IPS DF 6.9 (cell line): Measurements from ENCODE around the gene TUBGCP6.

Experiments used
- DNase-seq: peaks from one replicate; pipeline ENCODE4 v3.0.0-alpha.2; 2013; ENCODE audit warnings: low read depth, low spot score
- H3K27ac ChIP-seq: one replicate; pipeline ENCODE4 v1.5.1; 2013; ENCODE audit warnings: low read length, control low read depth
- H3K27me3 ChIP-seq: 2 replicates; pipeline ENCODE4 v1.6.1; 2013; ENCODE audit warnings: mild to moderate bottlenecking, low read length; ENCODE audit not compliant: control insufficient read depth, insufficient read depth
- H3K36me3 ChIP-seq: 2 replicates; pipeline ENCODE4 v1.6.1; 2013; ENCODE audit warnings: low read length; ENCODE audit not compliant: control insufficient read depth, insufficient read depth
- H3K4me1 ChIP-seq: 2 replicates; pipeline ENCODE4 v1.6.1; 2013; ENCODE audit warnings: low read length; ENCODE audit not compliant: control insufficient read depth, insufficient read depth
- H3K4me3 ChIP-seq: 2 replicates; pipeline ENCODE4 v1.5.1; 2013; ENCODE audit warnings: mild to moderate bottlenecking, low read length
- H3K9me3 ChIP-seq: 2 replicates; pipeline ENCODE4 v1.6.1; 2013; ENCODE audit warnings: low read length, inconsistent platforms; ENCODE audit not compliant: control insufficient read depth, insufficient read depth
- WGBS: extraction: QIAGEN DNeasy Blood & Tissue Kit; methylation state at CpG from one replicate; pipeline ENCODE4 v1.1.7; 2013; ENCODE audit warnings: mixed read lengths, missing lambda C conversion rate; ENCODE audit not compliant: insufficient read length, insufficient coverage; 5-methylcytosine and 5-hydroxymethylcytosine counted together

Gene TUBGCP6

DNA sequence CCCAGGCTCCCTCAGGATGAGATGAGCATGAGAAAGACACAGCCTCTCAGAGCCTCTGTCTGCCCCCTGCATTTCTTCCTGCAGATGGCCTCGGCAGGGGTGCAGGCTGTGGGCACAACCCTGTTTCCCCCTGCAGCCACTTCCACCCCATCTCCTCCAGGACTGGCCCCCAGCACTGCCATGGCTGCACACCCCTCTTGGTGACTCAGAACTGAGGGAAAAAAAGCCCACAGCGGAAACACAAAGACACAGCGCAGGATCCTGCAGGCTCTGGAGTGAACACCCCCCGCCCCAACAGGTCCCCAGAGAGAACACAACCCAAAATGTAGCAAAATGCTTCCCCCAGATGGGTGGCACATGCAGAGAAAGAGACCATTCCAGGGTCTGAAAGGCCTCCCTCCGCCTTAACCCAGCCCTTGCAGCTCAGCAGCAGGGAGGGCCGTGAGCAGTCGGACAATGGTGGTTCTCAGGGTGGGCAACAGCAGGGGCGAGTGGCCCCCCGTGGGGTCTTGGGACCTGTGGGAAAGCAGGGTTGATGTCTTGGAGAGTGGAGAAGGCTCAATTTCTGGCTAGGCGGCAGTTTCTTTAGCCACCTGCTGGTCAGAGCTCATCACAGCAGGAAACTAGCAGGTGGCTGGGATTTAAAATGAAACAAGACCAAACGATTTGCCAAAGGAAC, 8.0 kb downstream of the TUBGCP6 start:
- H3K36me3 ChIP-seq = 0 out of 2 replicates have a peak, but pooled peaks cover 2% of the 10 kb centered on the region
- no CpG with 5 or more reads among the region's 11 CpGs for WGBS

DNA sequence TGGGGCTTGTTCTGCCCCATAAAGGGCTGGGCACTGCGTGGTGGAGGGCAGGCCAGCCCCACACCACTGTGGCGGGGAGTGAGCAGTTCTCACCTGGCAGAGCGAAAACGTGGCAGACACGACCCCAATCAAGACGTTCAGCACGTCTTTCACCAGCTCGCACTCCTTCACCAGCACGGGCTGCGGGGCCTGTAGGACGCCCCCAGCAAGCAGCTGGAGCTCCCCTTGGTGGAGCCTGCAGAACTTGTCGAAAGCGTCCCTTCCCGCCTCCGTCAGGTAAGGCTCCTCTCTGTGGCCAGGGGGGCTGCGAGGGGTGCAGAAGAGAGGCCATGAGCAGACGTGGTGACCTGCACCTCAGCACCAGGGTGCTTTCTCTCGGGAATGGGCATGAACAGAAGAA, 11.6 kb downstream of the TUBGCP6 start:
- no peak for DNase-seq

More for the DNA sequence above, 8.0 kb downstream of the TUBGCP6 start:
- no peak overlapping the region for H3K4me3 ChIP-seq
- no peaks in the 10 kb centered on the region for H3K9me3 ChIP-seq
- no peak overlapping the region for H3K27ac ChIP-seq
- no peak for DNase-seq
- H3K4me1 ChIP-seq = 0 out of 2 replicates have a peak, but pooled peaks cover 2% of the 10 kb centered on the region
- no peaks in the 10 kb centered on the region for H3K27me3 ChIP-seq

GRCh38 chr22:50232481-50233151, 12.2 kb downstream of the TUBGCP6 start:
- no peak overlapping the region for H3K27ac ChIP-seq
- DNase-seq = no peak
- no peaks in the 10 kb centered on the region for H3K9me3 ChIP-seq
- H3K4me1 ChIP-seq = 0 out of 2 replicates have a peak, but pooled peaks cover 2% of the 10 kb centered on the region
- WGBS = no CpG with 5 or more reads among the region's 20 CpGs
- 0 out of 2 replicates have a peak, but pooled peaks cover 2% of the 10 kb centered on the region for H3K36me3 ChIP-seq
- no peaks in the 10 kb centered on the region for H3K27me3 ChIP-seq
- H3K4me3 ChIP-seq = no peak overlapping the region

More for the DNA sequence above, 11.6 kb downstream of the TUBGCP6 start:
- Histone ChIP-seq H3K27ac (no peak overlapping the region), H3K4me1 (0 out of 2 replicates have a peak, but pooled peaks cover 2% of the 10 kb centered on the region), H3K36me3 (0 out of 2 replicates have a peak, but pooled peaks cover 2% of the 10 kb centered on the region), H3K4me3 (no peak overlapping the region), H3K9me3 (no peaks in the 10 kb centered on the region), H3K27me3 (no peaks in the 10 kb centered on the region)
- WGBS = no CpG with 5 or more reads among the region's 18 CpGs

DNA sequence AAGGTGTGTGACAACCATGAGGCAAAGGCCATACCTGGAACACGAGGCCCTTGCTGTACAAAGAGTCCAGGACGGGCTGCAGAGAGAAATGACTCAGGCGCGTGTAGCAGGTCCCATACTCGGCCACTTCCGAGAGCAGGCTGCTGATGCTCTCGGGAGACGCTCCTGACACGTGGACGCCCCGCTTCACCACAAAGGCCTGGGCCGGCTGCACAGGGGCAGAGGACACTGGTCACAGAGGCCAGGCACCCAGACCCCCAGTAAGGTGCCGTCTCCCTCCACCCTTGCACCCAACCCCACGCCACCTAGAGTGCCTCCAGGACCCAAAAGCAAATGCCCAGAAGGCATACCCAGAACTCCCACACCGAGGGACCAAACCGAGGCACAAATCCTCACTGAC, 15.5 kb downstream of the TUBGCP6 start:
- Histone ChIP-seq H3K27me3 (no peaks in the 10 kb centered on the region), H3K9me3 (no peaks in the 10 kb centered on the region), H3K27ac (no peak overlapping the region), H3K4me3 (no peak overlapping the region; the same call in 1 of the 2 replicates), H3K36me3 (peaks cover 9% of the 10 kb centered on the region), H3K4me1 (no peaks in the 10 kb centered on the region)
- DNase-seq = no peak
- no CpG with 5 or more reads among the region's 16 CpGs for WGBS

- Histone ChIP-seq H3K36me3 (peaks cover 9% of the 10 kb centered on the region), H3K27me3 (no peaks in the 10 kb centered on the region), H3K9me3 (no peaks in the 10 kb centered on the region), H3K4me1 (no peaks in the 10 kb centered on the region), H3K4me3 (no peak overlapping the region), H3K27ac (no peak overlapping the region)
- WGBS = no CpG with 5 or more reads among the region's 9 CpGs
- no peak for DNase-seq
Measured at GRCh38 chr22:50228366-50228765, 16.5 kb downstream of the TUBGCP6 start.

- WGBS = no CpG with 5 or more reads among the region's 25 CpGs
- no peak for DNase-seq
- H3K36me3 ChIP-seq = peaks cover 7% of the 10 kb centered on the region
- H3K27ac ChIP-seq = no peak overlapping the region
- no peaks in the 10 kb centered on the region for H3K4me1 ChIP-seq
- no peaks in the 10 kb centered on the region for H3K27me3 ChIP-seq
- no peak overlapping the region for H3K4me3 ChIP-seq
- H3K9me3 ChIP-seq = no peaks in the 10 kb centered on the region
Measured at GRCh38 chr22:50227579-50228215, 17.1 kb downstream of the TUBGCP6 start.

- Histone ChIP-seq H3K36me3 (peaks cover 10% of the 10 kb centered on the region), H3K9me3 (no peaks in the 10 kb centered on the region), H3K4me1 (no peaks in the 10 kb centered on the region), H3K27ac (no peak overlapping the region), H3K27me3 (no peaks in the 10 kb centered on the region), H3K4me3 (no peak overlapping the region)
- no CpG with 5 or more reads among the region's 18 CpGs for WGBS
- no peak for DNase-seq
Measured at GRCh38 chr22:50226875-50227165, 18.0 kb downstream of the TUBGCP6 start.

DNA sequence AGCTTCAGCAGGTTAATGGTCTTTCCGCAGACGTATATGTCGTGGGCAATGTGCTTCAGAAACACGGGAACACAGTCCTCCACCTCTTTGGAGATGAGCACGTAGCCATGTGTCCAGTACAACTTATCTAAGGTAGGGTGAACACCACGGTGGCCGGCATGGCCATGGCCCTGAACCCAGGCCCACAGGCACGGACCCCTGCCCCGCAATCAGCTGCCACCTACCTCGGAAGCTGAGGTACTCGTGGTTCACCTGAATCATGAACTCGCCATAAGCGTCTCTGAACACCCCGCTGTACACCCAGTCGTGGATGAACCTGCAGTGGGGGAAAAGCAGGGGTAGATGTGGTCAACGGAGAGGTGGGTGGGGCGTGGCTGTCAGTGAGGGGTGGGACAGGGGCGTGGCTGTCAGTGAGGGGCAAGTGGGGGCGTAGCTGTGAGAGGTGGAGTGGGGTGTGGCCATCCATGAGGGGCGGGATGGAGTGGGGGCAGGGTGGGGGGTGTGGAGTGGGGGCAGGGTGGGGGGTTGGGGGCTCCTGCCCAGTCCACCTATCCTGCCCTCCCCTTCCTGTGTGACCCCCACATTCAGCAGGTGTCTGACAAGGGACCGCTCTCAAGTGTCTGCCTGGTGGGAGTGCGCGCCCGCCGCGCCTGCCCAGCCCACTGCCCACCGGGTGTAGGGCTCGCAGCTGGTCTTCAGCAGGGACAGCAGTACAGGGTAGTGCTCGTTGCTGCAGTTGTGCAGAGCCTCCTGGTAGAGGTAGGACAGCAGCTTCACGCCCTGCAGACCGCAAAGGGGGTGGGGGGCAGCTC, 18.6 kb downstream of the TUBGCP6 start:
- no CpG with 5 or more reads among the region's 31 CpGs for WGBS
- Histone ChIP-seq H3K9me3 (no peaks in the 10 kb centered on the region), H3K36me3 (peaks cover 13% of the 10 kb centered on the region), H3K27ac (no peak overlapping the region), H3K4me3 (no peak overlapping the region), H3K27me3 (no peaks in the 10 kb centered on the region), H3K4me1 (no peaks in the 10 kb centered on the region)
- no peak for DNase-seq

DNA sequence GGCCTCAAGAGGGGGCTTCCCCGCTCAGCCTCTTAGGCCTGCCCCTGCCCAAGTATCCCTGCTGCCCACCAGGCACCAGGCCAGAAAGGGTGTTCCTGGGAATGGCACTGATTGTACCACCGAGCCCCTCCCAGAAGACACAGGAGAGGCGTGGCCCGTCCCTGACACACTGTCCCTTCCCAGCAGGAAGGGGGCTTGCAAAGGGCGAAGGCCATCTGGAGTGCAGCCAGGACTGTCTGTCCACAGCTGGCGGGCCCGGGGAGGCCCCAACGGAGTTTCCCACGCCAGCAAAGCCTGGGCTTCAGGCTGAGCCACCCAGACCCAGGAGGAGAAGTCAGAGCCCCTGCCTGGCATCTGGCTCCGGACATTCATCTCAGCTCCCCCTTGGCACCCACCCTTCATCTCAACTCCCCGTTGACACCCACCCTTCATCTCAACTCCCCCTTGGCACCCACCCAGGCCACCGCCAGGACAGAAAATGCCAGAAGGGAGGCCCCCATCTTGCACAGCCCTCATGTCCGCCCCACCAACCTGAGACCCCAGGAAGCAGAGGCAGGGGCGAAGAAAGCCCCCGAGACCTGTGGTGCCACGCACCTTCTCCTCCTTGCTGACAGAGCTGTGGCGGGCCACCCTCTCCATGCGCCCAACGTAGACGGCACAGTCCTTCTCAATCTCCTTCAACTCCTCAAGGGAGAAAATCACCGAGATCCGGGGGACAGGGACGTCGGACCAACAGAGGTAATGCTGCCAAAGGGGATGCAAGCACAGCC, 19.4 kb downstream of the TUBGCP6 start:
- Histone ChIP-seq H3K4me3 (no peak overlapping the region), H3K27me3 (no peaks in the 10 kb centered on the region), H3K4me1 (no peaks in the 10 kb centered on the region), H3K9me3 (no peaks in the 10 kb centered on the region), H3K36me3 (peaks cover 20% of the 10 kb centered on the region), H3K27ac (no peak overlapping the region)
- DNase-seq = no peak
- no CpG with 5 or more reads among the region's 24 CpGs for WGBS
